T-cell (primary cell): ENCODE measurements around the gene PPP1R26. TPM values are rescaled to one million over a fixed set of nuclear protein-coding genes. Genes with fewer than 3 reads are reported as not detected.

Experiments used
- ATAC-seq, 4 experiments: fragments of 200-7000 bp in 3 of 4; fragments of 150-1000 bp in 1 of 4; cut with Tn5 transposase; replicated peaks in 1 of 4; 1 replicate in 3 of 4; 2 replicates in 1 of 4; pipeline ENCODE4 v1.10.0; 2021; ENCODE audit warnings: moderate library complexity in 3 of 4, mild to moderate bottlenecking in 2 of 4, moderate number of reproducible peaks in 1 of 4
- CTCF ChIA-PET, 2 donors: fragments of 300-600 bp; sonication (Branson Sonifier 250); formaldehyde crosslinking; loops; one replicate each; lab custom pipeline; 2022; ENCODE audit warnings: antibody characterized with exemption in 2 of 2; lab: Charles Lee
- POLR2A ChIA-PET, 2 donors: fragments of 300-600 bp; sonication (Branson Sonifier 250); formaldehyde crosslinking; loops; one replicate each; lab custom pipeline; 2022; ENCODE audit warnings: antibody characterized with exemption in 2 of 2; lab: Charles Lee
- DNase-seq, 35 experiments: peaks; one replicate each; pipeline versions ENCODE4 v3.0.0 to v3.0.0-alpha.2; 2013 to 2023
- H3K27ac ChIP-seq: one replicate; pipeline ENCODE4 v1.5.1; 2013; ENCODE audit warnings: low read length
- H3K27me3 ChIP-seq, 2 experiments: replicated peaks in 1 of 2; 1 replicate in 1 of 2; 2 replicates in 1 of 2; pipeline versions ENCODE4 v1.6.1 to v1.7.0; 2013; ENCODE audit warnings: low read length in 1 of 2, mixed read lengths in 1 of 2; ENCODE audit not compliant: control insufficient read depth in 2 of 2, insufficient read depth in 2 of 2; ENCODE audit errors: extremely low read depth in 1 of 2
- H3K36me3 ChIP-seq, 2 donors: 1 replicate in 1 of 2; 2 replicates in 1 of 2; pipeline versions ENCODE4 v1.6.1 to v1.7.0; 2013; ENCODE audit warnings: low read length in 1 of 2; ENCODE audit not compliant: control insufficient read depth in 2 of 2, insufficient read depth in 1 of 2; ENCODE audit errors: extremely low read depth in 1 of 2
- H3K4me1 ChIP-seq, 2 experiments: 1 replicate in 1 of 2; 2 replicates in 1 of 2; pipeline versions ENCODE4 v1.6.1 to v1.7.0; 2013; ENCODE audit warnings: low read length in 2 of 2, mixed read lengths in 1 of 2; ENCODE audit not compliant: insufficient read depth in 2 of 2, control insufficient read depth in 1 of 2; ENCODE audit errors: extremely low read depth in 1 of 2
- H3K4me3 ChIP-seq, 2 donors: 1 replicate in 1 of 2; 2 replicates in 1 of 2; pipeline versions ENCODE4 v1.5.1 to v1.7.0; 2013; ENCODE audit warnings: mild to moderate bottlenecking in 2 of 2, low read length in 1 of 2, moderate library complexity in 1 of 2; ENCODE audit not compliant: control insufficient read depth in 1 of 2; ENCODE audit errors: extremely low read depth in 1 of 2
- H3K9me3 ChIP-seq: 2 replicates; pipeline ENCODE4 v1.7.0; 2013
- H3K27ac Mint-ChIP-seq, 2 donors: one replicate each; pipeline ENCODE4 v1.8.0; 2020 to 2021; ENCODE audit warnings: mild to moderate bottlenecking in 2 of 2, mixed read lengths in 2 of 2
- H3K27me3 Mint-ChIP-seq, 2 donors: one replicate each; pipeline ENCODE4 v1.8.0; 2021 to 2022; ENCODE audit warnings: mixed read lengths in 2 of 2
- H3K36me3 Mint-ChIP-seq: one replicate; pipeline ENCODE4 v1.8.0; 2021; ENCODE audit warnings: mixed read lengths
- H3K4me1 Mint-ChIP-seq, 3 donors: one replicate each; pipeline ENCODE4 v1.8.0; 2020 to 2022; ENCODE audit warnings: mixed read lengths in 3 of 3, mild to moderate bottlenecking in 1 of 3
- H3K4me3 Mint-ChIP-seq, 3 donors: one replicate each; pipeline ENCODE4 v1.8.0; 2020 to 2022; ENCODE audit warnings: mild to moderate bottlenecking in 3 of 3, mixed read lengths in 3 of 3, moderate library complexity in 3 of 3
- H3K9me3 Mint-ChIP-seq, 3 donors: one replicate each; pipeline ENCODE4 v1.8.0; 2020 to 2022; ENCODE audit warnings: mixed read lengths in 3 of 3
- WGBS: methylation state at CpG from one replicate; pipeline ENCODE4 v1.1.5; 2013; ENCODE audit warnings: missing lambda C conversion rate; ENCODE audit not compliant: insufficient coverage; 5-methylcytosine and 5-hydroxymethylcytosine counted together
- total RNA-seq, 35 experiments: library from RNA in 6 of 35; stranded (reverse) in 6 of 35; fragments of 120-200 nt in 1 of 35; gene quantifications; one replicate each; pipeline versions ENCODE4 v1.2.1 to v1.2.4 and lab custom pipeline; 2013 to 2026

The PPP1R26 gene
- total RNA-seq, 5 donors from 2014 or later (not counting 1 experiment from before 2014, with no cell fraction given) = 0.35 to 2.0 (median 1.7) TPM

DNA sequence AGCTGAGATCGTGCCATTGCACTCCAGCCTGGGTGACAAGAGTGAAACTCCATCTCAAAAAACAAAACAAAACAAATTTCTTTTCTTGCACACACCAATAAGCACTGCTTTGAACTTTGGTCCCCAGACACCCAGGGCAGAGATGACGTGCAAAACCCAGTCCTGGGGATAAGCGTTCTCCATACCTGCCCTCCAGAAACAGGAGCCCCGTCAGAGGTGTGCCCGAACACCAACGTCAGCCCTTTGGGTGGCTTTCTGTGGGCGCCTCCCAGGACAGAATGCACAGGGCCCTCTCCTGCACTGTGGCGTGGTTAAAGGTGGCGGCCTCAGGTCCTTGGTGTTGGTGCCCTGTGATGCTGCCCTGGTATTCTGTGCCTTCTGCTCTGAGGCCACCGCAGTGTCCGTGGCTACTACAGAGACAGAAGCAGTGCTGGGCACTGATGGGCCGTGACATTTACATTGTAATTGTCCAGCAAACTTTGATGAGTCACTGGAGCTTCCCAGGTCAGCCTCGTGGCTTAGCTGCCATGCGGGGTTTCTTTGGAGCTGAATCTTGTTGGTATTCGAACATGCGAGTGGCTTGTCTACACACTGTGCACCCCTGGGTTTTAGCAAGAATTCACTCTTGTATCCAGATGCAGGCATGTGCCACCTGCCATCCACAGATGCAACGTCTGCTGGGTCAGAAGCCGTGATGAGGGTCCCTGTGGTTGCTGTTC, 9.8 kb downstream of the PPP1R26 start:
- Histone ChIP-seq H3K36me3 (no peaks in the 10 kb centered on the region), H3K27ac (no peak overlapping the region), H3K27me3 (peaks cover 0 to 36% of the 10 kb centered on the region in 2 experiments), H3K9me3 (no peaks in the 10 kb centered on the region), H3K4me1 (no peaks in the 10 kb centered on the region), H3K4me3 (no peak overlapping the region)
- DNase-seq = no peak
- ChIA-PET POLR2A (no interaction called here), CTCF (interaction anchor here in 1 of 2 donors (0.6 kb wide), 1 partner anchor 37 kb away, joined by 5 read pairs; no protein-coding TSS in a partner anchor)
- Mint-ChIP-seq H3K4me1 (no peaks in the 10 kb centered on the region), H3K27me3 (peaks cover 5 to 16% of the 10 kb centered on the region in 2 donors), H3K9me3 (no peaks in the 10 kb centered on the region), H3K27ac (no peak overlapping the region), H3K4me3 (no peak overlapping the region), H3K36me3 (no peaks in the 10 kb centered on the region)
- no peak for ATAC-seq
- WGBS = 80% methylated on average over 18 of the region's 18 CpGs

DNA sequence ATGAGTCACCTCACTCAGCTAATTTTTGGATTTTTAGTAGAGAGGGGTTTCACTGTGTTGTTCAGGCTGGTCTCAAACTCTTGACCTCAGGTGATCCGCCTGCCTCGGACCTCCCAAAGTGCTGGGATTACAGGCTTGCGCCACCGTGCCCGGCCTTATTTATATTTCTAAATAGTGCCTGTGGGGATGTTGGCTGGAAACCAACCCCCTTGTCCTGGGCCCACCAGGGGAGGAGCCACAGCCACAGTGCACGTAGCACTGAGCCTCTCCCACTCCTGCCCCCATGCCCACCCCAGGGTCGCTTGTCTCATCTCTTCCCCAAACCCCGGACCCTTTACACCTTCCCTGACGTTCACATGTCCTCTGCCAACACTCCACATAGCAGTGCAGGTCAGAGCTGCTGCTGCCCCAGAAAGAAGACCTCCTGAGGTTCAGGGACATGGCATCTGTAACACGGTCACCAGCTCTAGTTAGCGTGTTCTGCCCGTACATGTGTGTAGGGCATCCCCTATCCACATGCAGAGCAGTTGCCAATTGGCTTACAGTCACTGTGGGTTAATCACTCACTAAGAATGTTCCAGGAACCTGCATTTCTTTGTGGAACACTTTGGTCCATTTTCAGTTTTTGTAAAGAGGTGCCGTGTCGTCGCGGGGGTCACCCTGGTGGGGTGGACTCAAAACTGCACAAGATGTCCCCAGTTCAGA, 10.7 kb downstream of the PPP1R26 start:
- POLR2A ChIA-PET = no interaction called here
- Mint-ChIP-seq H3K9me3 (no peaks in the 10 kb centered on the region), H3K4me1 (no peaks in the 10 kb centered on the region), H3K27me3 (peaks cover 7 to 18% of the 10 kb centered on the region in 2 donors), H3K4me3 (no peak overlapping the region), H3K27ac (no peak overlapping the region), H3K36me3 (no peaks in the 10 kb centered on the region)
- H3K27ac ChIP-seq = no peak overlapping the region
- WGBS = 89% methylated on average over 11 of the region's 16 CpGs
- H3K4me1 ChIP-seq = no peaks in the 10 kb centered on the region
- no peaks in the 10 kb centered on the region for H3K36me3 ChIP-seq
- H3K27me3 ChIP-seq = peaks cover 0 to 31% of the 10 kb centered on the region in 2 experiments
- H3K9me3 ChIP-seq = no peaks in the 10 kb centered on the region
- DNase-seq (no peak), ATAC-seq (no peak)
- CTCF ChIA-PET = interaction anchor here in 1 of 2 donors (0.6 kb wide), 1 partner anchor 36 kb away, joined by 5 read pairs; no protein-coding TSS in a partner anchor
- no peak overlapping the region for H3K4me3 ChIP-seq

DNA sequence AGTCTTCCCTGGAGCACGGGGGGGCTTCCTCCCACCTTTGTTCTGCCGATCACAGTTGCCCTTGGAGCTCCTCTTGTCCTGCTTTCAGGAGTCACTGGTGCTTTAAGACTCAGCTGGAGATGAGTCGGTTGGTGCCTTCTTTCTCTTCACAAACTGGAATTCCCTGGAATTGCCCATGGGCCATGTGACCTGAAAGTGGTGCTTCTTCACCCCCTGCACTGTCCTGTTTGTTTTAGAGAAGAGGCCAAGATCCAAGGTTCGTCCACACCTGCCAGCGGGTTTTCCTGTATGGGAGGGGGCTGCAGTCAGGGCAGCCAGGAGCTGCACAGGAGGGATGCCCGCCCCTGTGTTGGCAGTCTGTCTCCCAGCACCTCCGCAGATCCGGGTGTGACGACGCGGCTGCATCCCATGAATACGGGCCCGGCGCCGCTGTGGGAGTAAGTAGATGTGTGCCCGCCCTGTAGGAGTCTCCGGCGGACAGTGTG, 11.4 kb downstream of the PPP1R26 start:
- ChIA-PET CTCF (no interaction called here), POLR2A (no interaction called here)
- Mint-ChIP-seq H3K27ac (no peak overlapping the region), H3K9me3 (no peaks in the 10 kb centered on the region), H3K4me3 (no peak overlapping the region), H3K4me1 (no peaks in the 10 kb centered on the region), H3K27me3 (peaks cover 5 to 16% of the 10 kb centered on the region in 2 donors), H3K36me3 (no peaks in the 10 kb centered on the region)
- Histone ChIP-seq H3K36me3 (no peaks in the 10 kb centered on the region), H3K27me3 (peaks cover 0 to 24% of the 10 kb centered on the region in 2 experiments), H3K4me1 (no peaks in the 10 kb centered on the region), H3K4me3 (no peak overlapping the region), H3K9me3 (no peaks in the 10 kb centered on the region), H3K27ac (no peak overlapping the region)
- ATAC-seq = no peak
- 89% methylated on average over 8 of the region's 18 CpGs for WGBS
- no peak for DNase-seq

DNA sequence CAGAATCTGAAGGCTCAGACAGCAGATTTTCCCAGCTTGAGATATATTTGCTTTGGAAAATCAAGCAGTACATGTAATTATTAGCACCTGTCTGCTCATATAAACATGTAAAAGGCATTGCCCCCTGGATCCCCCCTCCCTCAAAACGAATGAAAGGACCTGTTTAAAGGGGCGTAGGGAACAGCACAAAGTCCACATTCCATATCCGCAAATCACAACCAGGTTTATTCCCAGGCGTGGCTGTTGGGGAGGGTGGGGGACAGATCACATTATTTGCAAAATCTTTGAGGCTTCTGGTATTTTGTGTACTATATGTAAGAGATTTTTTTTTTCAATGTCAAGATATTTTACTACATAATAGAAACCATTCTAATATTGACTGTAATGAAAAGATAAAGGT, 12.2 kb downstream of the PPP1R26 start:
- ATAC-seq (no peak), DNase-seq (no peak)
- Histone ChIP-seq H3K9me3 (no peaks in the 10 kb centered on the region), H3K36me3 (no peaks in the 10 kb centered on the region), H3K27ac (no peak overlapping the region), H3K27me3 (peaks cover 0 to 16% of the 10 kb centered on the region in 2 experiments), H3K4me3 (no peak overlapping the region), H3K4me1 (no peaks in the 10 kb centered on the region)
- Mint-ChIP-seq H3K4me1 (no peaks in the 10 kb centered on the region), H3K9me3 (no peaks in the 10 kb centered on the region), H3K27me3 (peaks cover 5 to 16% of the 10 kb centered on the region in 2 donors), H3K27ac (no peak overlapping the region), H3K36me3 (no peaks in the 10 kb centered on the region), H3K4me3 (no peak overlapping the region)
- ChIA-PET POLR2A (no interaction called here), CTCF (no interaction called here)
- WGBS = no CpG with 5 or more reads among the region's 4 CpGs

DNA sequence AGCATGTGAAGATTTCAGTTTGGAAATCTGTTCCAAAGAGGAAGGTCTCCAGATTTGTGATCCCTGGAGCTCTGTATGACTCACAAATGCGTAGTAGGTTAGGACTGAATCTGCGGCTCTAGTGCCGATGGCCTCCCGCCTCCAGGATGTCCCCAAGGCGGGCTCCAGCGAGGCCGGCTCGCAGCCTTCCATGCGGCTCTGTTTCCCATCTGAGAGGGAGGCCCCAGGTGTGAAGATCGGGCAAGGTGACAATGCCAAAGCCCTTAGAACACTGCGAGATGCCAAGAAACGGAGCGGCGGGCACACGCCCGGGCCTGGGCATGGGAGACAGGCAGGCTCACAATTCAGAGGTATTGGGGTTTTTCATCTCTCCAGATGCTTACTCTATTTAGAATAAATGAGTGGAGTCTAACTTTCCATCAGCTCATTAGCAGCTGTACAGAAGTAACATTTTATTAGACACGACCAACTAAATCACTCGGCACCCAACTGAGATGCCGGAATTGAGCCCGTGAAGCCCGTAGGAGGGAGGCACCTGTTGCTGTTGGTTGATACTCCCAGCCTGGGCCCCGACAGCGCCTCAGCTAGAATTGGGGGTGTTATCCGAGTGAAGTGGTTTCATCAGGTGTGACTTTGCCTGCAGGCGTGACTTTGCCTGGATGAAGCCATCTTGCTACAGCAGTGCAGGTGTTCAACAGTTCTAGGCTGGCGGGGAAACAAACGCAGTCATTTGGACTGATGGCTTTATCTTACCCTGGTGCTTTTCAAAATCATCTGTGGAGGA, 13.5 kb downstream of the PPP1R26 start:
- Histone ChIP-seq H3K27ac (no peak overlapping the region), H3K4me3 (no peak overlapping the region), H3K36me3 (no peaks in the 10 kb centered on the region), H3K4me1 (no peaks in the 10 kb centered on the region), H3K27me3 (peaks cover 0 to 20% of the 10 kb centered on the region in 2 experiments), H3K9me3 (no peaks in the 10 kb centered on the region)
- DNase-seq (no peak), ATAC-seq (no peak)
- no peak overlapping the region for H3K4me3 Mint-ChIP-seq
- WGBS = 71% methylated on average over 20 of the region's 27 CpGs
- no peaks in the 10 kb centered on the region for H3K36me3 Mint-ChIP-seq
- H3K9me3 Mint-ChIP-seq = no peaks in the 10 kb centered on the region
- ChIA-PET CTCF (no interaction called here), POLR2A (no interaction called here)
- no peaks in the 10 kb centered on the region for H3K4me1 Mint-ChIP-seq
- H3K27ac Mint-ChIP-seq = no peak overlapping the region
- H3K27me3 Mint-ChIP-seq = peaks cover 5 to 16% of the 10 kb centered on the region in 2 donors
